ENCODE data around the gene EPHA5.

EPHA5 gene

DNA sequence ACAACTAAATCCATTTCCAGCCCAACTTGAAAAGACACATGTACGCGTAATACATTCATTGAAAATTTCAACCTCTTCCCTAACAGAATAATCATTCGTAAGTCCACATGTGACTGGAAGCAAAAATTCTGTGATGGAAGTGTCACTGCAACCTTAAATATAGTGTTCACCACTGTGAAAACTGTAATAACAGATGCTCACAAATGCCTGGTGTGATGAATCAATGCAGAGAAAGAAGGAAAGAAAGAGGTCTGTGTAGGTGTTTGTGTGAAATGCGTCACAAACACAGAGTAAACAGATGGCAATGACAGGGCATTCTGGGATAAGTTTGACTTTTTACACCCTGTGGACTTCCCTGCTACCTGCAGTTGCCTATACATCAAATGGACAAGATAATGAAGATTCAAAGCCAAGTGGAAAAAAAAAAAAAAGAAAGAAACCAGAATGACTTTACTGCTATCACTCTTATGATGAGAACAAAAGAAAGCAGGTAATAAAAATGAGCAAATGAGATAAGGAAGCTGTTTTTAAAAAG lies 123.3 kb downstream of the EPHA5 start:
- no peak for DNase-seq
- H3K4me3 ChIP-seq (ENCODE audit: insufficient read depth in 1 of 2, low read depth in 1 of 2, low read length in 2 of 2) = no peak overlapping the region
- no peak overlapping the region for H3K14ac ChIP-seq (ENCODE audit: low read length in 2 of 2)
- H3K4me2 ChIP-seq (ENCODE audit: low read length, poor library complexity, severe bottlenecking) = no peak overlapping the region
- H3K27ac ChIP-seq (ENCODE audit: low read length, poor library complexity, severe bottlenecking) = no peak overlapping the region
- WGBS = 90% methylated on average over 3 of the region's 4 CpGs
- H3K9me3 ChIP-seq (ENCODE audit: control insufficient read depth, low read length) = peaks cover 6% of the 10 kb centered on the region
- no peak overlapping the region for H2BK5ac ChIP-seq (ENCODE audit: low read depth, low read length, poor library complexity, severe bottlenecking)
- no peaks in the 10 kb centered on the region for H3K79me1 ChIP-seq (replicated peaks; ENCODE audit: low read length, poor library complexity, severe bottlenecking)
- no peak overlapping the region for H4K8ac ChIP-seq (ENCODE audit: low read length)
- H2BK120ac ChIP-seq (ENCODE audit: low read depth, low read length) = no peak overlapping the region
- H3K27me3 ChIP-seq (ENCODE audit: control insufficient read depth in 1 of 2, insufficient read depth in 1 of 2, low read length in 2 of 2) = no peaks in the 10 kb centered on the region
- H3K9ac ChIP-seq (ENCODE audit: low read length) = no peak overlapping the region
- H2BK12ac ChIP-seq (ENCODE audit: low read length in 2 of 2) = no peak overlapping the region
- no peak overlapping the region for H4K91ac ChIP-seq (ENCODE audit: low read length)
- H3K4ac ChIP-seq (ENCODE audit: low read depth in 1 of 2, low read length in 2 of 2) = no peak overlapping the region
- H2AFZ ChIP-seq (ENCODE audit: low read depth, low read length) = no peak overlapping the region
- no peaks in the 10 kb centered on the region for H3K4me1 ChIP-seq (ENCODE audit: control insufficient read depth, insufficient read depth, low read depth, low read length)
- no peak overlapping the region for H3K18ac ChIP-seq (ENCODE audit: low read depth in 1 of 2, low read length in 2 of 2)
- no peak overlapping the region for H3K23ac ChIP-seq (ENCODE audit: low read length in 2 of 2)
- H2AK5ac ChIP-seq (ENCODE audit: low read length, severe bottlenecking) = no peak overlapping the region
- H2BK15ac ChIP-seq (ENCODE audit: low read depth, poor library complexity, severe bottlenecking) = no peak overlapping the region
- H3K36me3 ChIP-seq (ENCODE audit: control insufficient read depth in 1 of 2, insufficient read depth in 2 of 2, low read depth in 1 of 2, low read length in 2 of 2) = no peaks in the 10 kb centered on the region

DNA sequence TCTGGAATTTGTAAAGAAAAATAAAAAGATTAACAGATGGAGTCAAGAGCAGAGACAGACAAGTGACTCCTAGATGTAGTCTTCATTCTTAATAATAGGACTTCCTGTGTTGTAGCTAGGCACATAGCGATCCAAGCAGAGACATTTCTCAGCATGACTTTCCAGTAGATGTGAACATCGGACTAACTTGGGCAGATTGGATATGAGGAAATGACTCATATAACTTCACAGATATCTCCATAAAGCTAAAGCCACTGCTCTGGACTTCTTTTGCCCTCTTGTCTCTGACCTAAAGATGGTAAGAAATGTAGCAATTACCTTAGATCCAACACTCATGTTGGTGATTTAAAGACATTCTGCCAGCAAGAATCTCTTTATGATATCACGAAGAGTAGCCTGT lies 131.7 kb downstream of the EPHA5 start:
- no peak overlapping the region for H3K4me2 ChIP-seq (ENCODE audit: low read length, poor library complexity, severe bottlenecking)
- no peaks in the 10 kb centered on the region for H3K27me3 ChIP-seq (ENCODE audit: control insufficient read depth in 1 of 2, insufficient read depth in 1 of 2, low read length in 2 of 2)
- H3K14ac ChIP-seq (ENCODE audit: low read length in 2 of 2) = no peak overlapping the region
- no peak overlapping the region for H2BK5ac ChIP-seq (ENCODE audit: low read depth, low read length, poor library complexity, severe bottlenecking)
- no peak overlapping the region for H2AFZ ChIP-seq (ENCODE audit: low read depth, low read length)
- no peaks in the 10 kb centered on the region for H3K79me1 ChIP-seq (replicated peaks; ENCODE audit: low read length, poor library complexity, severe bottlenecking)
- no peak overlapping the region for H3K9ac ChIP-seq (ENCODE audit: low read length)
- no peak overlapping the region for H4K8ac ChIP-seq (ENCODE audit: low read length)
- 62% methylated on average over 2 of the region's 3 CpGs for WGBS
- no peaks in the 10 kb centered on the region for H3K36me3 ChIP-seq (ENCODE audit: control insufficient read depth in 1 of 2, insufficient read depth in 2 of 2, low read depth in 1 of 2, low read length in 2 of 2)
- no peak overlapping the region for H3K27ac ChIP-seq (ENCODE audit: low read length, poor library complexity, severe bottlenecking)
- H3K18ac ChIP-seq (ENCODE audit: low read depth in 1 of 2, low read length in 2 of 2) = no peak overlapping the region
- H2BK120ac ChIP-seq (ENCODE audit: low read depth, low read length) = no peak overlapping the region
- H2AK5ac ChIP-seq (ENCODE audit: low read length, severe bottlenecking) = no peak overlapping the region
- H3K4me3 ChIP-seq (ENCODE audit: insufficient read depth in 1 of 2, low read depth in 1 of 2, low read length in 2 of 2) = no peak overlapping the region
- H3K4ac ChIP-seq (ENCODE audit: low read depth in 1 of 2, low read length in 2 of 2) = no peak overlapping the region
- no peak overlapping the region for H2BK12ac ChIP-seq (ENCODE audit: low read length in 2 of 2)
- H2BK15ac ChIP-seq (ENCODE audit: low read depth, poor library complexity, severe bottlenecking) = no peak overlapping the region
- H3K4me1 ChIP-seq (ENCODE audit: control insufficient read depth, insufficient read depth, low read depth, low read length) = no peaks in the 10 kb centered on the region
- peak; percentile 47 for DNase-seq
- peaks cover 2% of the 10 kb centered on the region for H3K9me3 ChIP-seq (ENCODE audit: control insufficient read depth, low read length)
- no peak overlapping the region for H4K91ac ChIP-seq (ENCODE audit: low read length)
- H3K23ac ChIP-seq (ENCODE audit: low read length in 2 of 2) = no peak overlapping the region

DNA sequence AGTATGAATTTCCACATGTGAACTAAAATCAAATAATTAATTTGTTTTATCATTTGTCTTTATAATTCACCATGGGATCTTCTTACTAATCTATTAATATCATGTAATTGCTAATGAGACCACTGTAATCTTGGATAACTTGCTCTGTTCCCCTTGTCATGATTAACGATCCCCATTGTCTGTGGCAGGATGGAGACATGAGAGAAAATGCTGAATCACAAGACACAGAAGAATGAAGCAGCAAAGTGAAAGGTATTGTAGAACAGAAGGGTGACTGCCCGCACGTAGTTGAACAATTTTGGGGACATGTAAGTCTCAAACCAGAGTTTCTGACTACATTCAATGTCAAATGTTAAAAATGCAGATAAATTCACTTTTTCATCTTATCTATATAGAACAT lies 135.2 kb downstream of the EPHA5 start:
- 83% methylated on average over 1 of the region's 3 CpGs for WGBS

DNA sequence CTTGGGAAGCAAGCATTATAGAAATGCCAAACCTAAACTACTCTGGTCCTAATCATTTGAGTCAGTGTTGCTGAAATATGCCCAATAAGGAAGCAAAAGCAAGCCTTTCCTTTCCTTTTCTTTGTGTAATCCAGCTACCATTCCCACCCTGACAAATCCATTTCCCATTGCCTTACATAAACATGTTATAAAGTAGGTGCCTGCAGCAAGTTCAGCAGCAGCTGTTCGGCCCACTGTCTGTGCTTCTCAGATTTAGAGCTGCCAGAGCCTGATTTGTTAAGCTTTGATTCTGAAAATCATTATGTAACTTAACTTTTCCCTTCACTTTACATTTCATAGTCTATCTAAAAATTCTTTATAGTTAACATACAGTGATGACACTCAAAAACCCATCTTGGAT lies 148.6 kb downstream of the EPHA5 start:
- H3K4me1 ChIP-seq (ENCODE audit: control insufficient read depth, insufficient read depth, low read depth, low read length) = no peaks in the 10 kb centered on the region
- no peak overlapping the region for H3K4me3 ChIP-seq (ENCODE audit: insufficient read depth in 1 of 2, low read depth in 1 of 2, low read length in 2 of 2)
- H2BK5ac ChIP-seq (ENCODE audit: low read depth, low read length, poor library complexity, severe bottlenecking) = no peak overlapping the region
- H3K79me1 ChIP-seq (replicated peaks; ENCODE audit: low read length, poor library complexity, severe bottlenecking) = no peaks in the 10 kb centered on the region
- no peak overlapping the region for H3K27ac ChIP-seq (ENCODE audit: low read length, poor library complexity, severe bottlenecking)
- H3K9me3 ChIP-seq (ENCODE audit: control insufficient read depth, low read length) = peaks cover 1% of the 10 kb centered on the region
- H3K9ac ChIP-seq (ENCODE audit: low read length) = no peak overlapping the region
- H3K36me3 ChIP-seq (ENCODE audit: control insufficient read depth in 1 of 2, insufficient read depth in 2 of 2, low read depth in 1 of 2, low read length in 2 of 2) = no peaks in the 10 kb centered on the region
- H3K4ac ChIP-seq (ENCODE audit: low read depth in 1 of 2, low read length in 2 of 2) = no peak overlapping the region
- H3K27me3 ChIP-seq (ENCODE audit: control insufficient read depth in 1 of 2, insufficient read depth in 1 of 2, low read length in 2 of 2) = no peaks in the 10 kb centered on the region
- WGBS = 60% methylated on average over 1 of the region's 1 CpG
- H2AK5ac ChIP-seq (ENCODE audit: low read length, severe bottlenecking) = no peak overlapping the region
- H3K23ac ChIP-seq (ENCODE audit: low read length in 2 of 2) = no peak overlapping the region
- no peak overlapping the region for H2AFZ ChIP-seq (ENCODE audit: low read depth, low read length)
- no peak overlapping the region for H3K14ac ChIP-seq (ENCODE audit: low read length in 2 of 2)
- no peak overlapping the region for H2BK120ac ChIP-seq (ENCODE audit: low read depth, low read length)
- no peak overlapping the region for H4K91ac ChIP-seq (ENCODE audit: low read length)
- no peak overlapping the region for H2BK12ac ChIP-seq (ENCODE audit: low read length in 2 of 2)
- no peak overlapping the region for H3K18ac ChIP-seq (ENCODE audit: low read depth in 1 of 2, low read length in 2 of 2)
- H3K4me2 ChIP-seq (ENCODE audit: low read length, poor library complexity, severe bottlenecking) = no peak overlapping the region
- no peak for DNase-seq
- no peak overlapping the region for H4K8ac ChIP-seq (ENCODE audit: low read length)
- no peak overlapping the region for H2BK15ac ChIP-seq (ENCODE audit: low read depth, poor library complexity, severe bottlenecking)

More for the DNA sequence above, 135.2 kb downstream of the EPHA5 start:
- Histone ChIP-seq H2BK12ac (ENCODE audit: low read length in 2 of 2) (no peak overlapping the region), H3K4me1 (ENCODE audit: control insufficient read depth, insufficient read depth, low read depth, low read length) (no peaks in the 10 kb centered on the region), H2AK5ac (ENCODE audit: low read length, severe bottlenecking) (no peak overlapping the region), H3K36me3 (ENCODE audit: control insufficient read depth in 1 of 2, insufficient read depth in 2 of 2, low read depth in 1 of 2, low read length in 2 of 2) (no peaks in the 10 kb centered on the region), H2BK5ac (ENCODE audit: low read depth, low read length, poor library complexity, severe bottlenecking) (no peak overlapping the region), H3K4ac (ENCODE audit: low read depth in 1 of 2, low read length in 2 of 2) (no peak overlapping the region), H3K4me2 (ENCODE audit: low read length, poor library complexity, severe bottlenecking) (no peak overlapping the region), H3K27ac (ENCODE audit: low read length, poor library complexity, severe bottlenecking) (no peak overlapping the region), H4K91ac (ENCODE audit: low read length) (no peak overlapping the region), H3K18ac (ENCODE audit: low read depth in 1 of 2, low read length in 2 of 2) (no peak overlapping the region), H2BK15ac (ENCODE audit: low read depth, poor library complexity, severe bottlenecking) (no peak overlapping the region), H2BK120ac (ENCODE audit: low read depth, low read length) (no peak overlapping the region), H3K9me3 (ENCODE audit: control insufficient read depth, low read length) (no peaks in the 10 kb centered on the region), H2AFZ (ENCODE audit: low read depth, low read length) (no peak overlapping the region), H3K4me3 (ENCODE audit: insufficient read depth in 1 of 2, low read depth in 1 of 2, low read length in 2 of 2) (no peak overlapping the region), H3K79me1 (replicated peaks; ENCODE audit: low read length, poor library complexity, severe bottlenecking) (no peaks in the 10 kb centered on the region), H3K27me3 (ENCODE audit: control insufficient read depth in 1 of 2, insufficient read depth in 1 of 2, low read length in 2 of 2) (no peaks in the 10 kb centered on the region), H4K8ac (ENCODE audit: low read length) (no peak overlapping the region), H3K23ac (ENCODE audit: low read length in 2 of 2) (no peak overlapping the region), H3K9ac (ENCODE audit: low read length) (no peak overlapping the region), H3K14ac (ENCODE audit: low read length in 2 of 2) (no peak overlapping the region)
- DNase-seq = no peak

All from mesenchymal stem cell (in vitro differentiated cells and primary cell).